GM18858 (cell line): Measurements from ENCODE around the gene SLC9A4.
"Not testable (repeated sequence)": the region's sequence is repeated elsewhere in the genome, so short reads cannot be mapped to it uniquely, and the experiment has no call there.

Experiments used
- ATAC-seq: cut with Tn5 transposase; IDR thresholded peaks from one replicate; pipeline ENCODE4 v1.9.1; 2021; ENCODE audit not compliant: unreplicated experiment

SLC9A4 gene

GRCh38 chr2:102544182-102544581 is 71.2 kb downstream of the SLC9A4 start:
- no peak for ATAC-seq

- ATAC-seq: no peak
These were observed 74.4 kb downstream of the SLC9A4 start for GRCh38 chr2:102547462-102547861.

- ATAC-seq: no peak
These were observed 76.0 kb downstream of the SLC9A4 start for GRCh38 chr2:102549027-102549426.

- ATAC-seq: no peak
These were observed 77.1 kb downstream of the SLC9A4 start for GRCh38 chr2:102550151-102550550.

- ATAC-seq: no peak
These were observed 78.5 kb downstream of the SLC9A4 start for GRCh38 chr2:102551329-102552096.

- ATAC-seq: no peak
These were observed 80.6 kb downstream of the SLC9A4 start for GRCh38 chr2:102553601-102554000.

GRCh38 chr2:102558463-102558862 is 85.4 kb downstream of the SLC9A4 start:
- no peak for ATAC-seq

- not testable (repeated sequence) for ATAC-seq
These were observed 89.5 kb downstream of the SLC9A4 start for GRCh38 chr2:102562542-102562941.

GRCh38 chr2:102575888-102576287 is 102.9 kb downstream of the SLC9A4 start:
- no peak for ATAC-seq

- no peak for ATAC-seq
These were observed 105.3 kb downstream of the SLC9A4 start for GRCh38 chr2:102578376-102578775.

GRCh38 chr2:102581911-102582310 is 108.9 kb downstream of the SLC9A4 start:
- ATAC-seq: no peak

- no peak for ATAC-seq
These were observed 109.8 kb downstream of the SLC9A4 start for GRCh38 chr2:102582845-102583244.
